AML-193 (cell line): Measurements from ENCODE around the gene ALDH18A1.
"Not testable (repeated sequence)": the region's sequence is repeated elsewhere in the genome, so short reads cannot be mapped to it uniquely, and the experiment has no call there.

Experiments
- DNase-seq, 2 experiments: peaks; one replicate each; lab custom pipeline; 2025; lab: John Stamatoyannopoulos, UW

ALDH18A1 gene

GRCh38 chr10:95650232-95650631, 6.3 kb downstream of the ALDH18A1 start:
- DNase-seq = no peak

- DNase-seq = no peak
Measured at GRCh38 chr10:95648138-95648537, 8.4 kb downstream of the ALDH18A1 start.

GRCh38 chr10:95646160-95646559, 10.4 kb downstream of the ALDH18A1 start:
- DNase-seq = no peak

- no peak for DNase-seq
Measured at GRCh38 chr10:95644901-95645300, 11.6 kb downstream of the ALDH18A1 start.

GRCh38 chr10:95640891-95641315, 15.6 kb downstream of the ALDH18A1 start:
- DNase-seq = no peak

- DNase-seq = no peak
Measured at GRCh38 chr10:95637911-95638310, 18.6 kb downstream of the ALDH18A1 start.

GRCh38 chr10:95637140-95637539, 19.4 kb downstream of the ALDH18A1 start:
- no peak for DNase-seq

- no peak for DNase-seq
Measured at GRCh38 chr10:95635319-95635733, 21.2 kb downstream of the ALDH18A1 start.

- DNase-seq = no peak
Measured at GRCh38 chr10:95628786-95629185, 27.7 kb downstream of the ALDH18A1 start.

GRCh38 chr10:95626500-95626899, 30.0 kb downstream of the ALDH18A1 start:
- no peak for DNase-seq

- not testable (repeated sequence) for DNase-seq
Measured at GRCh38 chr10:95620415-95620814, 36.1 kb downstream of the ALDH18A1 start.

GRCh38 chr10:95618101-95618500, 38.4 kb downstream of the ALDH18A1 start:
- no peak for DNase-seq

- DNase-seq = no peak
Measured at GRCh38 chr10:95616446-95616845, 40.1 kb downstream of the ALDH18A1 start.

GRCh38 chr10:95613330-95613729, 43.2 kb downstream of the ALDH18A1 start:
- DNase-seq = no peak

GRCh38 chr10:95610727-95611126, 45.8 kb downstream of the ALDH18A1 start:
- no peak for DNase-seq

- no peak for DNase-seq
Measured at GRCh38 chr10:95606922-95607321, 49.6 kb downstream of the ALDH18A1 start.

- DNase-seq = no peak
Measured at GRCh38 chr10:95605163-95605562, 51.3 kb downstream of the ALDH18A1 start.

GRCh38 chr10:95604630-95605029, 51.9 kb downstream of the ALDH18A1 start:
- no peak for DNase-seq

- DNase-seq = no peak
Measured at GRCh38 chr10:95602382-95602781, 54.1 kb downstream of the ALDH18A1 start.

- peak; percentile 60 to 67 for DNase-seq
Measured at GRCh38 chr10:95601116-95601719, 55.3 kb downstream of the ALDH18A1 start.

- DNase-seq = no peak
Measured at GRCh38 chr10:95600158-95600557, 56.4 kb downstream of the ALDH18A1 start.

GRCh38 chr10:95597788-95598187, 58.7 kb downstream of the ALDH18A1 start:
- no peak for DNase-seq

- DNase-seq = no peak
Measured at GRCh38 chr10:95588025-95588424, 68.5 kb downstream of the ALDH18A1 start.

- DNase-seq = no peak
Measured at GRCh38 chr10:95579835-95580535, 76.5 kb downstream of the ALDH18A1 start.
